HG02623 (cell line): ENCODE measurements around the gene ZNF775.
"Not testable (repeated sequence)": the region's sequence is repeated elsewhere in the genome, so short reads cannot be mapped to it uniquely, and the experiment has no call there.

Source experiments
- ATAC-seq: cut with Tn5 transposase; IDR thresholded peaks from one replicate; pipeline ENCODE4 v1.9.1; 2021; ENCODE audit warnings: moderate library complexity; ENCODE audit not compliant: unreplicated experiment

ZNF775 gene

DNA sequence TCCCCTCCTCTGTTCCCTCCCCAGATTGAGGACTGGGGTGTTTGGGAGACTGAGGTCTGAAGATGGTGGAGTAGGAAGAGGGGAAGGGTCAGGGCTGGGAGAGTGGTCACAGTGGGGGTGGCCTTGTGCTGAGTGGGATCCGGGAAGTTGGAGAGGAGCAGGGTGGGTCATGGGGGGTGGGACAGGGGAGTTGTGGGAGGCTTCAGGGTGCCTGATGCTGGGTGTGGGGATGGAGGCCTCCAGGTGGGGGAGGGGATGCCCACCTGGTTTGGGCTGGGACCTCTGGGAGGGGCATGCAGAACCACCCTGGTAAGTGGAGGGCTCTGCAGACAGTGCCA, 2.6 kb downstream of the ZNF775 start:
- ATAC-seq = no peak

DNA sequence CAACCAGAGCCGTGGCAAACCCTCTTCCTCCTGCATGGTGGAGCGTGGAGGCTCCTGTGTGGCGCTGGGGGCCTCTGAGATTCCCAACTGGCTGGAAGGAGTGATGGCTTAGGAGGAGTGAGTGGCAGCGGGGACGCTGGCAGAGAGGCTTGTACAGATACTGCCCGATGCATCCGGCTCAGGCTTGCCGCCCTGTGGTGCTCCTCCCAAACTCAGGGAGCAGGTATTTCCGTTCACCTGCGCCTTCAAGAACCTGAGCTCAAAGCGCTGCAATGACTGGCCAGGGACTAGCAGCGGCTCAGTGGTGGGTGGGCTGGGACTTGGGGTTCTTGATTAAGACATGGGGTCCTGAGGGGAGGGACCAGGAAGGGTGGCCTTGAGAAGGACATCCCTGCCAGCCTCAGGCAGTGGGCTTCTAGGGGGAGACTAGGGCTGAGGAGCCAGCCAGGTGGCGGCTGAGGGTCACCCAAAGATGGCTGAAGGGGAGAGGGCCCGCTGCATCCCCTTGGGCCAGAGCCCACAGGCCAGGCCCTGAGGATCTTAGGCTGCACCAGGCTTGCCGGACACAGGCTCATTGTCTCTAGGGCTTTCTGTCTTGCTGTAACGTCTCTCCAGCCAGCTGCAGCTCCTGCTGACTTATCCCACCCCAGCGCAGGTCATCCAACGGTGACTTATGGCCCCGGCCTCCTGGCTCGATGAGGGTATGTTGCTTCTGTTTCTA, 3.2 kb downstream of the ZNF775 start:
- no peak for ATAC-seq

DNA sequence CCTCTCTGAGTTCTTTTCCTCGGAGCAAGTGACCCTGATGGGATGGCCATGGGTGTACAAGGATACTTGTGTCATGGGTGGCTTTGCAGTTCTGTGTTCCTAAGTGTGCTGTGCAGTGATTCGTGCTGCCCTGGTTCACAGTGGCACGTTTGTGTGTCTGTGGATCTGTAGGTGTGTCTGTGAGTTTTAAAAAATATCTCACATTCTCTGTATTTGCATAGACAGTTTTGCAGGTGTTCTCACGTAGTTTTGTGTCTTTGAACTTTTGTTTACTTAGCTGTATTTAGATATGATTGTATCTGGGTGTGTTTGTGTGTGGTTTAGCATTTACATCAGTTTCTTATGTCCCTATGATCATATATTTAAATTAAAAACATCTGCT, 3.7 kb downstream of the ZNF775 start:
- no peak for ATAC-seq

DNA sequence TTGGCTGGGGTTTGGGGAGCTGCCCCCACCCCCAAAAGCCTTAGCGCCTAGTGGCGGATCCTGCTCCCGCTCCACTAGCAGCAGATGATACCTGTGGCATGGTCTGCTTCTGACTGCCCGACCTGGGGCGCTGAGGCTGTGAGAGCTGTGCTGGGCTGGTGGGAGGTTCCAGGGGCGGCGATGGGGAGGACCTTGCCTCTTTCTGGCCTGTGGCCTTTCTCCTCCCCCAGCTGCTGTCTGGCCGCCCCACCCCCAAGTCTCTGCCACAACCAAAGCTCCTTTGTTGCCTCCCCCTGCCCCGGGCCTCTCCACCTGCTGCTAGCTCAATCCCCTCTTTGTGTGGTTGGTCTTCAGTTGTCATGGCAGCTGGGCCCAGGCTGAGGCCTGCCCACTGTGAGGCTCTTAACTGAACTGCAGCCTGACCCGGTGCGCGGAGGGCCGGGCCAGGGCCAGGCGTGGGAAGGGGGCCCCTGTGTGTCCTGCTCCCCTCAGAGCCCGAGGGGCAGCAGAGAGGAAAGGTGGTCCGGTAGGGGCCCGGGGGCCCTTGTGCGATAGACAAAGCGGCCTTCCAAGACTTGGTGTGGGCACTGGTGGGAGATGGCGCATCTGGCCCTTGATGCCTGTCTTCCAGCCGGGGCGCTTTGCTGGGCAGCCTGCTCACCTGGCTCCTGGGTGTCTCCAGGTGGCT, 4.7 kb downstream of the ZNF775 start:
- ATAC-seq = no peak

DNA sequence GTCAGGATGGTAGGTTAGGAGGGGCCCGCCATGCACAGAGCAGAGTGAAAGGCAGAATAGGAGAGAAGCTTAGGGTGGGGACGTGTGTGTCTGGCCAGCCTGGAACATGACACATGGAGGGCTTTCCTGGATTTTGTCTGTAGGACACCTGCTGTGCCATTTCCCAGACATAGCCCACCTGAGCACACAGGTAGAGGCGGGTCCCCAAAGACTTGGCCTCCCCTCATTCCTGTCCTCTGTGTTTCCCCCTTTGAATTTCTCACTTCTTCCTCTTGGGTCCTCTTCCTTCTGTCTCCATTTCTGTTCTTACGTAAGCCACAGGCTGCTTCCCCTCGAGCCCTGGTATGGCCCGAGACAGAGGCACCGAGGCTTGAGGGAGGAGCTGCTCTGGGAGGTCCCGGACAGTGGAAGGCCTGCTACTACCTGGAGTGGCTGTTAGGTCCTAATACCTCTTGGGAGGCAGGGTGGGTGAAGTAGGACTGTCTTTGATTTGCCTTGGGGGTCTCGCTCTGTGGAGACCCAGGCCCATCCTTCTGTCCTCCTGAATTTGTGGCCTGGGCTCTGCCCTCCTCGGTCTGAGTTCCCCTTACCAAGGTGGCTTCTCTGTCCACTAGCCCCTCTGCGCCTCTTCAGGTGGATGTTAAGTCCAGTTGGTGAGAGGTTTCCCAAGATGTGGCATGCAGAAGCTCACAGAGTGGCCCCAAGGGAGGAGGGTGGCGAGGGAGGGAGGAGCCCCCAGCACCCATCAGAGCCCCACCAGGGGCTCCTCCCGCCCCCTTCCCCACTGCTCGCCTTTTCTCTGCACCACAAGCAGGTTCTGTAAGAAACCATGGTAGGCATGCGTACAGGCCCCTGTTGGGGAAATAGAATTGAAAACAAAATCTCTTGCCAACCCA, 5.5 kb downstream of the ZNF775 start:
- ATAC-seq = no peak

DNA sequence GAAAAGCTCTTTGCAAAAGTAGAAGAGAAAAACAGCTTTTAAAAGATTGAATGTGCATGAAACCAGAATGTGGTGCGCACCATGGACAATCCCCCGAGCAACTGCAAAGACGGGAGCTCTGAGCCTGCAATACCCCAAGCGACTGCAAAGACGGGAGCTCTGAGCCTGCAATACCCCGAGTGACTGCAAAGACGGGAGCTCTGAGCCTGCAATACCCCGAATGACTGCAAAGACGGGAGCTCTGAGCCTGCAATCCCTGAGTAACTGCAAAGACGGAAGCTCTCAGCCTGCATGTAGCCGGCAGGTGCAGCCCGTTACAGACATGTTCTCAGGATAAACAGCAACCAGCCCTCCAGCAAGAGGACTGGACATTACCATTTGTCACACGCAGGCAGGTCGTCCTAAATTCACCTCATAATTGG, 6.2 kb downstream of the ZNF775 start:
- no peak for ATAC-seq

DNA sequence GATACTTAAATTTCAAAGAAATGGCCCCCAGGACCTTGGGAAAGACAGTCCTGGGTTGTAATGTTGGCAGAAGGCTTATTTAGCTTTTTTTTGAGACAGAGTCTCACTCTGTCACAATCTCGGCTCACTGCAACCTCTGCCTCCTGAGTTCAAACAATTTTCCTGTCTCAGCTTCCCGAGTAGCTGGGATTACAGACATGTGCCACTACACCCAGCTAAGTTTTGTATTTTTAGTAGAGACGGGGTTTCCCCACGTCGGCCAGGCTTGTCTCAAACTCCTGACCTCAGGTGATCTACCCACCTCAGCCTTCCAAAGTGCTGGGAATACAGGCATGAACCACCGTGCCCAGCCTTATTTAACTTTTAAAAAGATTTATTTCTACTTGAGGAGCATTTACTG, 6.8 kb downstream of the ZNF775 start:
- ATAC-seq = not testable (repeated sequence)

DNA sequence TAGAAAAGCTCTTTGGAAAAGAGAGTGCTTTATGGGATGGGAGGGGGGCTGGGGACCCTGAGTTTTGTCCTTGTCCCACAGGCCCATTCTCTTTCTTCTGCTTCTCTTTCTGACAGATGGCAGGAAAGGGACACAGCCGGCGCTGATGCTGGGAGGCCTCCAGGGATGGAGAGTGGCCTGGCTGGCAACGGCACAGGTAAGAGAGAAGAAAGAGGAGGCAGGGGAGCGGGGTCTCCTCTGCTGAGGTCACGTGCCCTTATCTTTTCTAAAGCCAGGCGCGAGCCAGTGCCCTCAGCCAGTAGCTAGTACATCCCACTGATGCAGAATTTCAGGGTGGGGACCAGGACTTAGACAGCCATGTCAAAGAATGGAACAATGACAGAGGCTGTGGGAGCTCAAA, 9.2 kb downstream of the ZNF775 start:
- ATAC-seq = no peak

DNA sequence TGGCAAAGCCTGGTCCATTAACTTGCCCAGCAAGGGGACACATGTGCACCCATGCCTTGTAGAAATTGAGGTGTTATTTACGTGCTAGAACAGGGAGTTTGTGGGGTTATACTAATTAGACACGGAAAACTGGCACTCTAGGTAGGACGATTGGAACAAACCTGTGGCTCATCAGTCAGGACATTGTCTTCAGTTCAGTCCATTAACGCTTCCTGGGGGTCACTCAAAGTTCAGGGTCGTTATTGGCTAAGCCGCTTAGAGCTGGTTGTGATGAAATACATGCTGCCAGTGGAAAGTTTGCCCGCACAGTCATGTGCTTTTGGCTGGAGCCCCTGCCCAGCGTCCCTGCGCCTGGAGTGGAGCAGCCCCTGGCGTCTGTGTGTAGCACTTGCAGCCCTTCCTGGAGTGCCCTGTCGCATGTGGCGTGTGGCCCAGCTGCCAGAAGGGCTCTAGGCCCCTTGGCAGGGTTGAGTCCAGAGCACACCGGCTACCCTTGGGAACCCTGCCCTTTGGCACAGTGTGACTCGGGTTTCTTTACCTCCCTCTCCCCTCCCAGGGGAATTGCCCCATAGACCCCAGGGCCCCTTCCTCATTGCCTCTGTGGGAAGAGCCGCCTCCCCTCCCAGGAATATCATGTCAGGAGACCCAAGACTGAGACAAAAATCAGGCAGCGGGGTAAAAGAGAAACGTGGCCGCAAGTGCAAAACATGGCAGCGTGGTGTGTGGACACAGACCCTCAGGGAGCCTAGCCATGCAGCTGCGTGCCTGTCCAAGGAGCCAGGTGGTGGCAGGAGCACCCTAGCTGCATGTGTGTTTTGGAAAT, 9.8 kb downstream of the ZNF775 start:
- no peak for ATAC-seq

DNA sequence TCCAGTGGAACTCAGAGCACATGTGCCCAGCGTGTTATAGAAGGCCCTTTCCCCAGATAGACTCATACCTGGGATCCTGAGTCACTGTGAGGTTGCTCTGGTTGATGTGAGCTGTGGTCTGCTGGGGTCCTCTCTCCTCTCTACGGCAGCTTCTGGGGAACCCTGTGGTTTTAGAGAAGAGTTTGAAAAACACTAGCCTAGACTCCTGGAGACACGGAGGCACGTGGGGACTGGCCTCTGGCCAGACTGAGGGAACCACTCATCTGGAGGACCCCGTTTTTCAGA, 10.3 kb downstream of the ZNF775 start:
- no peak for ATAC-seq

DNA sequence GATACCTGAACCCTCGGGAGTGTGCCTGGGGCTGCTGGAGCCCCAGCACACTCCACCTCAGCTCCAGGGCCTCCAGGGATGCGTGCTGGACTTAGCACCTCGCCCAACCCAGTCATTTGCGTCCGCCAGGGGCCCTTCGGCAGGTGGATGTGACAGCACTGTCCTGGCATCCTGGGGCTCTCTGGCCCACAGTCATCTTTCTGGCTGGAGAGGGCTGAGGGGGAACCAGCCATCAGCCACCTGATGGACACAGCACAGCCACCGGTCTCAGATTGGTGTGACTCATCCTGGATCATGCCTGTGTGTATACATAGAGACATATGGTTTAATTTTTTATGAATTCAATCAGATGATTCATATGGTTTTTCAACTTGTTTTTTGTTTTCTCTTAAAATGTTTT, 11.1 kb downstream of the ZNF775 start:
- ATAC-seq = no peak

DNA sequence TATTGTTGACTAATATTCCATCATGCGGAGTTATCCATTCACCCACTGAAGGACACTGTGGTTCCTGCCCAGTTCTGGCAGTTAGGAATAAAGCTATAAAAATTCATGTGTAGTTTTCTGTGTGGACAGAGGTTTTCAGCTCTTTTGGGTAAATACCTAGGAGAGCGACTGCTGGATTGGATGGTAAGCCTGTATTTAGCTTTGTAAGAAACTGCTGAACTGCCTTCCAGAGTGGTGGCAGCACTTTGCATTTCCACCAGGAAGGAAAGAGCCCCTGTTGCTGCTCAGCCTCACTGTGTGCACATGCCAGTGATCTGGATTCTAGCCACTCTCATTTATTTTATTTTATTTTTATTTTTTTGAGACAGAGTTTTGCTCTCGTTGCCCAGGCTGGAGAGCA, 14.2 kb downstream of the ZNF775 start:
- ATAC-seq = no peak

DNA sequence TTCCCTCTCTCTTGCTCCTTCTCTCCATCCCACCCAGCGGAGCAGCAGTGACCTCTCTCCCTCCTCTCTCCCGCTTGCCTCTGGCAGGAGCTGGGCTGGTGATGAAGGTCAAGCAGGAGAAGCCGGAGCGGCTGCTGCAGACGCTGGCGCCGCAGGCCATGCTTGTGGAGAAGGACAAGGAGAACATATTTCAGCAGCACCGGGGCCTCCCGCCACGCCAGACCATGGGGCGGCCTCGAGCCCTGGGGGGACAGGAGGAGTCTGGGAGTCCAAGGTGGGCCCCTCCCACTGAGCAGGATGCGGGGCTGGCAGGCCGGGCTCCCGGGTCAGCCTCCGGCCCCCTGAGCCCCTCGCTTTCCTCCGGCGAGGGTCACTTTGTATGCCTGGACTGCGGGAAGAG, 17.3 kb downstream of the ZNF775 start:
- no peak for ATAC-seq

DNA sequence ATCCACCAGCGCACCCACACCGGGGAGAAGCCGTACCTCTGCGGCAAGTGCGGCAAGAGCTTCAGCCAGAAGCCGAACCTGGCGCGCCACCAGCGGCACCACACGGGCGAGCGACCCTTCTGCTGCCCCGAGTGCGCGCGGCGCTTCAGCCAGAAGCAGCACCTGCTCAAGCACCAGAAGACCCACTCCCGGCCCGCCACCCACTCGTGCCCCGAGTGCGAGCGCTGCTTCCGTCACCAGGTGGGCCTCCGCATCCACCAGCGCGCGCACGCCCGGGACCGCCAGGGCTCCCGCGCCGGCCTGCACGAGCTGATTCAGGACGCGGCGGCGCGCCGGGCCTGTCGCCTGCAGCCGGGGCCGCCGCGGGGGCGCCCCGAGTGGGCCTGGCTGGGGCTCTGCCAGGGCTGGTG, 17.7 kb downstream of the ZNF775 start:
- no peak for ATAC-seq

DNA sequence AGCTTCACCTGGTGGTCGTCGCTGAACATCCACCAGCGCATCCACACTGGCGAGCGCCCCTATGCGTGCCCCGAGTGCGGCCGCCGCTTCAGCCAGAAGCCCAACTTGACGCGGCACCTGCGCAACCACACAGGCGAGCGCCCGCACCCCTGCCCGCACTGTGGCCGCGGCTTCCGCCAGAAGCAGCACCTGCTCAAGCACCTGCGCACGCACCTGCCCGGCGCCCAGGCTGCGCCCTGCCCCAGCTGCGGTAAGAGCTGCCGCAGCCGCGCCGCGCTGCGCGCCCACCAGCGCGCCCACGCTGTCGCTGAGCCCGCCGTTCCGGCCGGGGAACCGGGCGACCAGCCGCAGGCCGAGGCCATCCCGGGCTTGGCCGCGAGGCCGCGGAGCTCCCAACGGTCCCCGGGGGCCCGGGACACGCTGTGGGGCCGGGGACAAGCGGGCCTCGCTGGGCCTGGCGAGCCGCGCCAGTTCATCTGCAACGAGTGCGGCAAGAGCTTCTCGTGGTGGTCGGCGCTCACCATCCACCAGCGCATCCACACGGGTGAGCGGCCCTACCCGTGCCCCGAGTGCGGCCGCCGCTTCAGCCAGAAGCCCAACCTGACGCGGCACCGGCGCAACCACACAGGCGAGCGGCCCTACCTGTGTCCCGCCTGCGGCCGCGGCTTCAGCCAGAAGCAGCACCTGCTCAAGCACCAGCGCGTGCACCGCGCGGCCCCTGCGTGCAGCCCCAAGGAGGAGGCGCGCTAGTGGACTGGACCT, 18.4 kb downstream of the ZNF775 start:
- ATAC-seq = no peak

DNA sequence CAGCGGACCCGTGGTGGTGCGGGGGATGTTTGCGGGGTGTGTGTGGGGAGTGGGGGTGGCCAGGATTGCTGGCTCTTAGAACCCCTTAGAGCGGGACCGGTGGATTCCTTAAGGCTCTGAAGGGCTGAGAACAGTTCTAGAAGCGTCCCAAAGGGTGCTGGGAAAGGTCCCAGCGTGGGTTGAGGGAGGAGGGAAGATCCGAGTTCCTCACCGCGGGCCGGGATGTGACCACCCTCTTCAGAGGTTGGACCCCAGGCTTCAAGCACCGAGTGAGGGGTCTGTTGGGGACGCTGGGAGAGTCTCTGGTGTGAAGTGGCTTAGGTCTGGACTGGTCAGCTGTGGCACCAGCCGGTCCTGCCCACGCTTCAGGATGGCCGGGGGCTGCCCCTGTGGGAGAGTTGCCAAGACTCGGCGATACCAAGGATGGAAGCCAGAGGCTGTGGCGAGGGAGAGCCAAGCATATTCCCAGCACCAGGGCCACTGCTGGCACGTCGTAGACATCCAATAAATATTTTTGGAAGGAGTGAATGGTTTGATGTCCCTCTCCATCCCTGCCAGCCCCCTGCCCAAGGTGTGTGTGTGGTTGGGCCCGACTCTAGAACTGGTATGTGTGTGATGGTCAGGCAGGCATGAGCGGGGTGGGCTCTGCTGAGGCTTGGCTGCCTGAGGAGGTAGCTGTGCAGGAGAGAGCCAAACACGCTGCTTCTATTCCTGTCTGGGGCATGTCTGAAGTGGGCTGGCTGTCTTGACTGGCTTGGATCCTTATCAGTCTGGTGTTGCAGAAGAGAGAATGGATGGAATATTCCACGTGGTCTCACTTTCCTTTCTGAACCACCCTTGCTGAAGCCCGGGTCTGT, 19.2 kb downstream of the ZNF775 start:
- no peak for ATAC-seq

DNA sequence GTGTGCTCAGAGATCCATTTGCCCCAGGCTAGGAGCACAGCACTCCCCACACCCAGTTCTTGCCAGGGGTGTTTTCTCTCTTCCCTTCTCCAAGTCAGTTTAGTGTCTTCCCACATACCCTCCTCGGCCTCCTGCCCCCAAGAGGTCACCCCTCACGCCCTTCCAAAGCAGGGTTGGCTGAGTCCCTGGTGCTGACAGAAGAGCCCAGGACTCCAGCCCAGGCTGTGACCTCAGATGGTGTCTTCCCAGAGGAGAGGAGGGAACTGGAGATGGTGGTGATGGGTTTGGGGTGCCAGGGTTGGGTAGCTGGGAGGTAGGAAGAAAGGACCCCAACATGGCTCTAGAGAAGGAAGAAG, 19.8 kb downstream of the ZNF775 start:
- ATAC-seq = no peak

DNA sequence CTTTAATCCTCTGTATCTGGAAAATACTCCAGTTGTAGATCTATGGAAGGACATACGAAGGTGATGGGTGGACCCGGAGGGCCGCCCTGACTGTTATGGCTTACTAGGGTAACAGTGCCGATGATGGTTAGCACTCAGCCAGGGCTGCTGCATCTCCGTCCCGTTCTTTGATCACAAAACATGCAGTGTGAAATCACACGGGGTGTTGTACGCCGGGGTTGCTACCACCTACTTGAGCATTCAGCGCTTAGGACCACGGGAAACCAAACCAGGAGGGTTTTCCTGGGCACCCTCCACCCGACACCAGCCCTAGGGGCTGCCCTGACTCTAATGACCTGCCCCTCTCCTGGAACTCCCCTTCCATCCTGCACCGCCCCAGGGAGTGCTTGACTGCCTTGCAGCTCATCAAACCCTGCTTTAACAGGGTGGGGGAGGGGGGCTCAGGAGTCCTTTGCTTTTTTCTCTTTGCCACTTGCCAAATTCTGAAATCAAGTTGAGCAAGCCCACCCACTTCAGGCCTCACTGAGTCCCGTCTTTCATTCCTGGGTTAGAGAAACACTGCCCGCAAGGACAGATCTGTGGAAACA, 20.4 kb downstream of the ZNF775 start:
- no peak for ATAC-seq

DNA sequence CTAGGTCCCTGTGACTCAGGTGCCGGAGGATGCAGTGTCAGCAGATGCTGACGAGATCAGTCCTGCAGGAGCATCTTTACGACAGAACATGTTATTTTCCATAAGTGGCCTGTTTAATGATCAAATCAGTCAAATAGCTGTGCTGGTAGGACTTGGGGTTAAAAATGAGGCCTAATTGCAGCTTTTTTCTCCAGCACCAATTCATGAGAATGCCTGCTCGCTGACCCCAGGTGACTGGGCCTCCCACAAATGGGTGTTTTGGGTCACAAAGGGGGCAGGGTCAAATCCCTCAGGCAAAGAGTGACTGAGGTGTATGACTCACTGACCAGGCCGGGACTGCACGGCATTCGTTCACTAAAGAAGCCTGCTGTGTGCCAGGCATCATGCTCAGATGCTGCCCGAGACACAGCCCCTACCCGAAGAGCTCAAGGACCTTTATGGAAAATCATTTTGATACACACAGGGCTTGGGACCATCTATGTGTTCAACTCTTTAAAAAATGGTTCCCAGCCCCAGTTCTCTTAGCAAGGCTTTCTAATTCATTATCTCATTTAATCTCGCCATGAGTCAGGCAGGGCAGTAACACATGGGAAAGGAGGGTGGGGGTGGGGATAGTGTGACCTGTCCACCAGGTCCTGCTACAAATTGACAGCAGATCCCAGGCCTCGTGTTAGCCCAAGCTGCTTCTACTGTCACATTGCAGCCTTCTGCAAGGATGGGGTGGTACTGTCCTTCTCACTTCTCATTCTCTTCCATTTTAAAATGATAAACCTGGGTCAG, 21.1 kb downstream of the ZNF775 start:
- ATAC-seq = no peak
